GM15510 (cell line): ENCODE results near the gene HS1BP3.

ENCODE experiments used
- POLR2A ChIP-seq: IDR thresholded peaks from 3 replicates; pipeline ENCODE4 v1.6.1; 2011; ENCODE audit warnings: borderline replicate concordance; ENCODE audit not compliant: insufficient read length; ENCODE audit errors: extremely low read depth

Gene HS1BP3

DNA sequence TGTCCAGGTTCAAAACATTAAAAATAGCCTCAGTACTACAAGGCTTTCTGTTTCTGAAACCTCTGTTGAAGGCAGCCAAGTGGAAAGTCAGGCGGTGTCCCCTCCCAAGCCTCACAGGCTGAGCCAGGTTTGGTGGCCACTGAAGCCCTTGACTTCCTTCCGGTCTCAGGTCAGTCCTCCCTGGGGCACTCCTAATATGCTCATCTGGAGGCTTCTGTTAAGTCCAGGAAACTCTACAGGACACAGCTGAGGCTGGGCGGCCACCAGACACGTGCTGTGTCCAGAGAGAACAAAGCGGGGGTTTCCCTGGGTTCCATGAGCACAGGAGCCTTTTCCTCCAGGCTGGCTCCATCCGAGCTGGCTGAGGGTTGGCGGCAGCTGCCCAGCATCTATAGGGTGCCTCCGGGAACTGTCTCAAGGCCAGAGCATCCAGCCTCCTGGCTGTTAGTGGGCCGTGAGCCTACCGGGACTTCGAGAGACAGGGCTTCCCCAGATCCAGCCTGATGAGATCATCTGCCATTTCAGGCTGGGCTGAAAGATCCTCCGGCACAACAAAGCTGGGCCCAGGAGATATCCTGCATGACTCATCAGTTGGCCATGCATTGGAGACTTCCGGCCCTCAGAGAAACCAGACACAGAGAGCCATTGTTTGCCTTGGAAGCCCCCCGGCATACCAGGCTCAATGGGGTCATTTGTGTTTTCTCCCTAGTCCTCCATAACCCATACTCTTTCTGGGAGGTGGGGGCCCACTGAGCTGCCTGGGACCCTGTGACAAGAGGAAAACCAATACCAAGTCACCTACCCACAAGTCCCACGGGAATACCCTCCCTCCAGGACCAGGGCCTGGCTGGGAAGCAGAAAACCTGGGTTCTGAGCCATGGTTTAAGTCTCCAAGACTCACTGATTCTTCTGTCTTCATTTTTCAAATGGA is 71.7 kb downstream of the HS1BP3 start:
- no peak for TF ChIP-seq POLR2A

DNA sequence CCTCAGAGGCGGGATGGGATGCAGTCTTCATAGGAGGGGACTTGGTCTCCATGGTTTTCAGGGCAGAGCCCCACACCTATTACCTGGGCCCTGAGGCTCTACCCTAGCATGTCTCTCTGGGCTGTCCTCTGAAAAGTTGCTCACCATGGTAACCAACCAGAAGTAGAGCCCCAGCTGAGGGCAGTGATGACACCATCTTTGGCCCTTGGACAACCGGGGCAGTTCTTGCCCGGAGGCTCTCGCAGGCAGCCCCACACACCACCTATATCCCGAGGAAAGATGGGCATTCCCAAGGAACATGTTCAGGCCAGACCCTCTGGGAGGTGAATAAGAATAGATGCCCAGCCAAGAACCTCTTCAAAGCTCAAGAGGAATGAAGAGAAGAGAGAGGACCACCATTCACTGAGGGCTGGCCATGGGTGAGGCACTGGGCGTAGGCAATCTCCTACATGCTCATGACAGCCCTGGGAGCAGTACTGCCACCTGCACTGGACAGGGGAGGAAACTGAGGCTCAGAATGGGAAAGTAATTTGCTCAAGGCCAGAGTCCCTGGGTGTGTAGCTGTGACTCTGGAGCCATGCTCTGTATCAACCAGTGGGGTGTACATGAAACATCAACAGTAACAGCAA is 72.5 kb downstream of the HS1BP3 start:
- no peak for TF ChIP-seq POLR2A

DNA sequence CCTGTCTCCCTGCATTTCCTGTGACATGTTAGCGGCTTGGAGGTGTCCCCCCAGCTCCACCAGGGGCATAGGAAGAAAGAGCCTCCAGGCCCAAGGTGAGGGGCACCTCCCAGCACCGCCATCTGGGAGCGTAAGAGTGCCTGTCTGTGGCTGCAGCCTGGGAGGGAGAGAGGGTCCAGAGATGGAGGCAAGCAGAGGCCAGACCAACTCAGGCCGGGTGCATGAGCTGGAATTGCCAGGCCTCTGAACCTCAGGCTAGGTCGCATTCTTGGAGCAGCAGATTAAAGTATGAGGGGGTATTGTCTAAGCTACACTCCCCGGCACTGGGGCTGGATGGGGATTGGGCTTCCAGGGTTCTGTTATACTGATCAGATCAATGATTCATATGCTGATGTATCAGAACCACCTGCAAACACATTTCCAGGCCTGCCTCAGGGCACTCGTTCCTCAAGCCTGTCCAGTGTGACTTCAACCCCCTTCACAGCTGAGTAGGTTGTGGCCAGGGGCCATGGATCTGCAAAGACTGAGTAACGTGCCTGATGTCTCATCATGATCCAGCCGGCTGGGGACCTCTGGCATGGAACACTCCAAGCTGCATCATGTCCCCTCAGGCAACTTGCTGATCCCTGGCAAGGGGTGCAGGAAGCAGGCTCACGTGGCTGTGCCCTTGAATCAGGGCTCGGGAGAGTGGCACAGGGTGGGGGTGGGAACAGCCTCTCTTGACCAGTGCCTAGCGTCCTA is 73.2 kb downstream of the HS1BP3 start:
- no peak for TF ChIP-seq POLR2A

DNA sequence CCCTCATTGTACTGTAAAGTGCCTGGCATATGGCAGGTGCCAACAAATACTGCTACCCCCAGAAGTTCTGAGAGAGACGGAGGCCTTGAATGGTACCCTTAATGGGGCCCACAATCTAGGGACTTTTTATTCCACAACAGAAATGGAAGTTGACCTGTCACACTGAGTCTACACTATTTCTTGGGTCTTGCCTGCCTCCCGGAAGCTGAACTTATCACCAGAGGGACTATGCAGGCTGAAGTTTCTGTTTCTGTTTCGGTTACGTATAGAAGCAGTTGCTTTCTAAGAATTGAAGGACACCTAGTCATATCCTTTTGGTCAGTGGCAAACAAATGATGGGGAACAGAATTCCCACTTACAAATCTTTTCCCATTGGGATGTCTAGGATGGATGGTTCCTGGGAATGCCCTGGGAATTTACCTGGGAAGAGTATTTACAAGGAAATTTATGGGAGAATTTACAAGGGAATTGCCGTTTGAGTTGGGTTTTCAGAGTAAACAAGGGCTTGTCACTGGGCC is 74.2 kb downstream of the HS1BP3 start:
- TF ChIP-seq POLR2A, result no peak

DNA sequence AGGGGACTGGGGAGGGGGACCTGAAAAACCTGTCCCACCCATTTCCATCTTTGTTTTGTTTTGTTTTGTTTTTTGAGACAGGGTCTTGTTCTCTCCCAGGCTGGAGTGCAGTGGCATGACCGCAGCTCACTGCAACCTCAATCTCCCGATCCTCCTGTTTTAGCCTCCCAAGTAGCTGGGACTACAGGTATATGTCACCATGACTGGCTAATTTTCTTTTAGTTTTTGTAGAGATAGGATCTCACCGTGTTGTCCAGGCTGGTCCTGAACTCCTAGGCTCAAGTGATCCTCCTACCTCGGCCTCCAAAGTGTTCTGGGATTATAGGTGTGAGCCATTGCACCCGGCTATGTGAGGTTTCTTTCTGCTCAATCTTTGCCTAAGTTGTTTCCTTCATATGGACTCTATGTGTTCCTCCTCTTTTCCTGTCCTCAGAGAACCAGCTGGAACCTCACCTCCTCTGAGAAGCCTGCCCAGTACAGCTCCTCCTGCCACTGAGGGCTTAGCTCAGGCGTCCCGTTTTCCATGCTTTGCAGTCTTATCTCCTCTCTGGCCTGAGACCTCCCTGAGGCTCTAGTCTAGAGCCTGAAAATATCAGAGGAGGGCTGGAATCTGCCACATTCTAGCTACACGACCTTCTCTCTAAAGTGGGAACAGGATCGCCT is 74.8 kb downstream of the HS1BP3 start:
- TF ChIP-seq POLR2A, result no peak

DNA sequence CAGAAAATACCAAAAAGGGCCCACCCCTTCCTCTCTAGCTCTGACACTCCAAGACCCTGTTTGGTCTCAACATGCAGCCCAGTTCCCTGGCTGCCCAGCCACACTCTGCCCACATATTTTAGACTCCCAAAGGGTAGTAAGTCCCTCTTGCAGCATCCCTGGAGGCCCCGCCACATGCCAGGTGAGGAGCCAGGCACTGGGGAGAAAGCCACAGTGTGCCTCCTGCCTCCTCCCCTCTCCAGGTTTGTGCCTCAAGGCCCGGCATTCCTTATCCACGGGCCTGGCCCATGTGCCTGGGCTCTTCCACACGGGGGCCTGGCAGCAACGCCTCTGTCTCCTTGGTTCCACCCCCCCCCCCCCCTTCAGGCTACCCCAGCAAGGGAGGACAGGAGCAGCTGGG is 75.5 kb downstream of the HS1BP3 start:
- TF ChIP-seq POLR2A, result no peak

DNA sequence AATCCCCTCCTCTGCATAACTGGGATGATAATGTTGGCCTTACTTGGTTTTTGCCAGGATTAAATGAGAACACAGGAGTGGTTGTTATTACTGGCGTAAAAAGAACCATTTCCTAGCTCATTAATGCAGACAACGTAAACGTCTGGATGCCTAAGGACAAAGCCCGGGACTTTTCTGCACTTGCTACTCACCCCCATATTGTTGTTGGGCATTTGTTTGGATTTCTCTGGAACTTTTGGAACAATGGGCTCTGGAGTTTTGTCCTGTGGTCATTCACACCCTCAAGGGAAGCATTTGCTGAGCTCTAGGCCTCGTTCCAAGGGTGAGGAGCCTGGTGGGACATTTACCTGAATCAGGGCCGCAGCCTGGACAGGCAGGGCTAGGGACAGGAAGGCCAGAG is 76.0 kb downstream of the HS1BP3 start:
- TF ChIP-seq POLR2A, result no peak

DNA sequence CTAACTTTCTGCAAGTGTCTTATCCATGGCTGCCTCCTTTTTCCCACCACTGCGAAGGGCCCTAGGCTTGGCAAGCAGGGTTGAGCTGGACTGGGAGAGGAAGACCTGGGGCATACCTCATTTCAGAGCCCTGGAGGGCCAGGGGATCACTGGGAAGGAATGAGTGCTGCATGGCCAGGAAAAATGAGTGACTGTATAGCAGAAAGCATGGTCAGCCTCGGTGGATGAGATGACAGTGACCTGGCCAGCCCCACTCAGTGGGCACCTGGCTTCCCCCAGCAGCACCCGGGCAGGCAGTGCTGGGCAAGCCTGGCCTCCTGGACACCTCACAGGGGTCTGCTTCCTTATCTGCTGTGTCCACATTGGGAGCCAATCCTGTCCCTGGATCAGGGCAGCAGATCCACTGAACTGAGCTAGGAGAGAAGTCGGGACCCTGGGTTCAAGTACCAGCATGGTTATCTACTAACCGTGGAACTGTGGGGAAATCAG is 76.4 kb downstream of the HS1BP3 start:
- no peak for TF ChIP-seq POLR2A

DNA sequence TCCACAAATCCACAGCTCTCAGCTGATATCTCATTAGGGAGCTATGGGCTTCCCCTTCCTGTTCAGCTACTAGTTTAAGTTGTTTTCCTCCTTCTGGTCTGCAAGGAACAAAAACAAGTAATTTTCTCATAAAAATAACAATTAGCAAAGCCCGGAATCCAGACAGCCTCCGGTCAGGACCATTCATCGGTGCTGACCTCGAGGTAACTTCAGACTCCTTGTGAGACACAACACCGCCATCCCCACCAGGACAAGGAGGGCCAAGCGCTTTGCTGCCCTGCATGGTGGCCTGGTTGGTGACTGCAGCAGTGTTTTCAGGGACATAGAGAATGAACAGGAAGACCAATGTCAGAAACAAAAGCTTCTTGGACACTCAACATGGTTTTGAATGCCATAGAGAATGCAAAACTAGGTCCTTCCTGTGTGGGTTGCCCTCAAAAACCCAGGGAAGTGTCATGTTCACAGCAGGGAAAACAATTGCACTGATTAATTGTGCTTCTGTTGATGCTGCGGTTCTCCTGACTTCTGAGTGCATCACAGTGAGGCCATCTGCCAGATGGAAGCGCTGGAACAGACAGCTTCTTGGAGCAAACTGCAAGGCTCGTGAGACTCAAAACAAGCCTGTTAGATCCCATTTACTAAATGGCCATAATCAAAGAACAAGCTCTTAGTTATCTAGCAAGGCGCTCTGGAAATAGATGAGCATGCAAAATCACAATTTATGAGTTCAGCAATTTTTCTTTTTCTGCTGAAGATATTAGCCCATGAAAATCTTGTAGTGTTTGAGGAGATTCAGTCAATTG is 77.1 kb downstream of the HS1BP3 start:
- no peak for TF ChIP-seq POLR2A

DNA sequence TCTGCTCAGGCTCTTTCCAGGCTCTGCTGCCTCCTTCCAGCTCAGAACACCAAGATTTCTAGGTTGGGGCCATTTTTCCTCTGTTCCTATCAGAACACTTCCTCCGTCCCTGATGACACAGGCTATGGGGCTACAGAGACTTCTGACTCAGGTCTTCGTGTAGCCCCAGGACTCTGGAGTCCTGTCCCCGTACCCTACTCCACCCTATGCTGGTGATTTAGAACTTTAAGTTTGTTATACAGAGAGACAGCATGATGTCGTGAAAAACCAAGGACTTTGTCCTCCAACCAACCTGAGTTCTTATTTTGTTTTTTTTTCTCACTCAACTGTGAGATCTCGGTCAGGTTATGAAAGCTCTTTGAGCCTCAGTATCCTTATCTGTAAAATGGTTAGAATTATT is 78.7 kb downstream of the HS1BP3 start:
- no peak for TF ChIP-seq POLR2A

DNA sequence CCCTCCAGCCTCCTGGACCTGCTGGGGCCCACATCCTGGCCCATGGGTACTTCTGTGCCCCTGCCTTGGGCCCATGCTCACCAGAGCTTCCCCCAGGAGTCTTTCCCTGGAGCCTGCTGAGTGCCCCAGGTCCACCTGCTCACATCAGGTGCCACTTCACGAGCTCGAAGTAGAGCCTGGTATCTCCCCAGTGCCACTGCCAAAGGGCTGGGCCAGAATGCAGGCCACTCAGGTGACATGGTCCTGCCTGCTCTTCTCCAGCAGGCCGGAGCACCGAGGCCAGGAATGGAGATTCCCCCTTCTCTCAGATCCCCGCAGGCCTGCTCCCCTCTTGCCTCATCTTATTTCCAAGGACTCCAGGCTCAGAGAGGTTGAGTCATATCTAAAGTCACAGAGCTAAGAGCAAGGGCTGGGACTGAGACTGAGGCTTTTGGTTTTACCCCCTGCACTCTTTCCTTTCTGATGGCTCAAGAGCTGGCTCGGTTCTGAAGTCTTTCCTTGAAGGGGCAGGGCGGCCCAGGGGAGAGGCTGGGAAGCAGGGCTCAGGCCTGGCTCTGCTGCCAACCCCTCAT is 79.2 kb downstream of the HS1BP3 start:
- no peak for TF ChIP-seq POLR2A

DNA sequence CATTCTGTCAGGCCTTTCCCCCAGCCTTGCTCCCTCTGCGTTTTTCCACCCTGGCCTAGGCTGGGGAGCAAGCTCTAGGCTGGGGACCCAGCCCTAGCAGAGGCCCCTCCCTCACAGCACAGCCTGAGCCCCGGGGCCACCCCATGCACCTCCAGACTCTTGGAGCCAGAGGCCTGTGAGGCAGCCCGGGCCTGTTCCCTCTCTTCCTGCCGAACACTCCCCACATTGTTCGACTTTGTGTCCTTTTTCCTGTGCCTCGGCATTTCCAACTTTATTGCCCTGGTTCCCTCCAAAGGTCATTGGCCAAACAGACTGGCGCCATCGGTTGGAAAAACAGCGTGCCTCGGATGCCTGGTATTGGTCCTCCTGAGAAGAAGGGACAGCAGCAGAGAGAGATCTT is 79.7 kb downstream of the HS1BP3 start:
- no peak for TF ChIP-seq POLR2A

DNA sequence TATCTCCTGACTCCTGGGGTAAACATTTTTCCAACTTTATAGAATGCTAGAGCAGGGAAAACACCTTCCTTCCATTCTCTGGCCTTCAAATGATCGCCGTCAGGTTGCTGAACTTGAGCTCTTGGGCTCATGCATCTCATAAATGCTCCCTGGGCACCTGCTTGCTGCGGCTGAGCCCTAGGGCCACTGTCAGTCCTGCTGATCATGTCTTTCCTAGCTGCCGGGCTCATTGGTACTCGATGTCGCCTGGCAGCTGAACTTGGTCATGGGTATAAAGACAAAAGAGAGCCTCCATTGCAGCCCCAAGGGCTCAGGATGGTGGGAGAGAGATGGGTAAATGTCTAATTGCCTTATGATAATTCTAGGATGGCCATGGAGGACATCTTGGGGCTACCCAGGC is 80.6 kb downstream of the HS1BP3 start:
- no peak for TF ChIP-seq POLR2A
